ENCODE measurements around the gene ASIC4.

GRCh38 chr2:219476652-219477151, 37.6 kb upstream of the ASIC4 start:
- TF ChIP-seq CTCF (conservative IDR thresholded peaks at IDR 0.05; ENCODE audit: low read depth, low read length) (no peak), EZH2 (IDR thresholded peaks at IDR 0.05; ENCODE audit: borderline replicate concordance, low read depth, low read length, poor library complexity, severe bottlenecking) (no peak)

All from A673 (cell line).